Ovary (tissue), 9 donors: ENCODE results near the gene SNX9. TPM values are rescaled to one million over a fixed set of nuclear protein-coding genes. Genes with fewer than 3 reads are reported as not detected.
"Not testable (repeated sequence)": the region's sequence is repeated elsewhere in the genome, so short reads cannot be mapped to it uniquely, and the experiment has no call there.

ENCODE experiments used
- DNase-seq, 5 donors: peaks; one replicate each; pipeline ENCODE4 v3.0.0-alpha.2; 2019 to 2020
- H3K27ac ChIP-seq, 2 donors: fragments of 200-600 bp; one replicate each; pipeline versions ENCODE4 v1.5.1 to v1.8.0; 2019 to 2022
- H3K27me3 ChIP-seq: fragments of 200-600 bp; one replicate; pipeline ENCODE4 v1.8.0; 2022
- H3K36me3 ChIP-seq: fragments of 200-600 bp; sonication (generic); one replicate; pipeline ENCODE4 v1.5.1; 2019
- H3K4me1 ChIP-seq: one replicate; pipeline ENCODE4 v1.8.1; 2013; ENCODE audit warnings: mild to moderate bottlenecking, moderate library complexity; ENCODE audit not compliant: insufficient read depth
- H3K4me3 ChIP-seq: fragments of 200-600 bp; sonication (generic); one replicate; pipeline ENCODE4 v1.5.1; 2017
- H3K9me3 ChIP-seq, 2 donors: fragments of 200-600 bp in 1 of 2; sonication (generic) in 1 of 2; one replicate each; pipeline versions ENCODE4 v1.5.1 to v1.8.1; 2013 to 2019; ENCODE audit warnings: mild to moderate bottlenecking in 1 of 2, moderate library complexity in 1 of 2
- CTCF ChIP-seq, 3 donors: fragments of 450-650 bp in 2 of 3; fragments of 200-600 bp in 1 of 3; IDR thresholded peaks; one replicate each; pipeline versions ENCODE4 v1.5.1 to v1.8.0; 2016 to 2022; ENCODE audit warnings: antibody characterized with exemption in 3 of 3, mild to moderate bottlenecking in 1 of 3
- EP300 ChIP-seq: sonication (generic); formaldehyde crosslinking; IDR thresholded peaks from one replicate; pipeline ENCODE4 v1.6.1; 2017; ENCODE audit warnings: antibody characterized with exemption
- POLR2A ChIP-seq: fragments of 450-650 bp; IDR thresholded peaks from one replicate; pipeline ENCODE4 v1.6.1; 2017; ENCODE audit warnings: antibody characterized with exemption, mild to moderate bottlenecking, moderate library complexity
- WGBS, 3 donors: extraction: QIAGEN DNeasy Blood & Tissue Kit in 1 of 3; methylation state at CpG; one replicate each; pipeline versions ENCODE4 v1.1.5 to v1.1.7; 2013 to 2017; 5-methylcytosine and 5-hydroxymethylcytosine counted together
- intact Hi-C, 4 donors: fragments of 100-400 bp; cut with DNase I; formaldehyde crosslinking; loops; one replicate each; pipeline versions ENCODE4 v1.11.0 to v1.15.1; 2022 to 2023
- polyA plus RNA-seq, 2 donors: library from polyadenylated mRNA; stranded (reverse); fragments of 200-250 nt in 1 of 2; fragments of 350-450 nt in 1 of 2; fragmentation: Illumina TruSeq in 1 of 2; extraction: RNeasy Lipid Tissue Mini Kit (QIAGEN cat#74804) in 1 of 2; gene quantifications; one replicate each; pipeline ENCODE4 v1.2.3, GENCODE V29; 2013 to 2014
- total RNA-seq, 7 donors: library from RNA; depleted of rRNA in 2 of 7; stranded (reverse); fragments of >200 nt in 2 of 7; fragmentation: NEBNext Ultra II Directional in 3 of 7; extraction: Animal tissue kit (Norgen Biotek cat#: 25700) in 3 of 7; gene quantifications; one replicate each; pipeline versions ENCODE4 v1.1.0 to v1.2.4, GENCODE V29; 2016 to 2023
- donor health status: DM: no; HTN: no; CAD: no; lungs with moderate emphysema.
- donor health status: DM: no; HTN: no; CAD: no.
- donor health status: Bipolar disorder and iron deficiency.
- donor health status: DM: yes; HTN: yes; CAD: no.
- donor health status: DM: no; HTN: no; CAD: no.
- donor health status: DM: yes; HTN: yes; CAD: no.

SNX9 gene
- total and polyA plus RNA-seq, 9 donors, result 31.2 to 48.0 (median 38.7) TPM

GRCh38 chr6:157840261-157840660, 17.2 kb downstream of the SNX9 start:
- DNase-seq, result no peak
- no peak for TF ChIP-seq CTCF (IDR thresholded peaks at IDR 0.05)
- TF ChIP-seq EP300, result no peak
- no peak for TF ChIP-seq POLR2A
- intact Hi-C loops, result no loop called here
- WGBS, 3 donors, result 58 to 72% (median 70%) methylated on average over 2 of the region's 2 CpGs
- H3K36me3 ChIP-seq, result no peaks in the 10 kb centered on the region
- H3K27me3 ChIP-seq, result no peaks in the 10 kb centered on the region
- peaks cover 13% of the 10 kb centered on the region for H3K4me1 ChIP-seq
- no peak overlapping the region for H3K4me3 ChIP-seq
- H3K27ac ChIP-seq, result no peak overlapping the region
- no peaks in the 10 kb centered on the region for H3K9me3 ChIP-seq

- no peaks in the 10 kb centered on the region for H3K27me3 ChIP-seq
- no peak overlapping the region for H3K27ac ChIP-seq
- WGBS, 3 donors, result 66 to 71% (median 68%) methylated on average over 6 of the region's 6 CpGs
- H3K4me3 ChIP-seq, result no peak overlapping the region
- TF ChIP-seq EP300 (no peak), POLR2A (no peak), CTCF (IDR thresholded peaks at IDR 0.05) (no peak)
- intact Hi-C loops, result no loop called here
- peaks cover 11% of the 10 kb centered on the region for H3K4me1 ChIP-seq
- H3K36me3 ChIP-seq, result no peaks in the 10 kb centered on the region
- no peak for DNase-seq
- no peaks in the 10 kb centered on the region for H3K9me3 ChIP-seq
Observed at GRCh38 chr6:157840776-157841175, 17.7 kb downstream of the SNX9 start.

- intact Hi-C loops, result no loop called here
- no peak overlapping the region for H3K4me3 ChIP-seq
- peaks cover 13% of the 10 kb centered on the region for H3K4me1 ChIP-seq
- TF ChIP-seq CTCF (IDR thresholded peaks at IDR 0.05), result no peak
- no peak for TF ChIP-seq POLR2A
- TF ChIP-seq EP300, result no peak
- 54 to 64% (median 62%) methylated on average over 2 of the region's 2 CpGs for WGBS, 3 donors
- no peaks in the 10 kb centered on the region for H3K36me3 ChIP-seq
- DNase-seq, result no peak
- H3K27ac ChIP-seq, result no peak overlapping the region
- H3K27me3 ChIP-seq, result no peaks in the 10 kb centered on the region
- H3K9me3 ChIP-seq, result no peaks in the 10 kb centered on the region
Observed at GRCh38 chr6:157841211-157841840, 18.3 kb downstream of the SNX9 start.

- no peak for TF ChIP-seq CTCF (IDR thresholded peaks at IDR 0.05)
- 95 to 98% (median 97%) methylated on average over 4 of the region's 4 CpGs for WGBS, 3 donors
- H3K4me3 ChIP-seq, result no peak overlapping the region
- H3K27ac ChIP-seq, result no peak overlapping the region
- intact Hi-C loops, result no loop called here
- no peaks in the 10 kb centered on the region for H3K36me3 ChIP-seq
- H3K9me3 ChIP-seq, result no peaks in the 10 kb centered on the region
- H3K27me3 ChIP-seq, result no peaks in the 10 kb centered on the region
- no peak for DNase-seq
- peaks cover 13% of the 10 kb centered on the region for H3K4me1 ChIP-seq
Observed at GRCh38 chr6:157842212-157842611, 19.2 kb downstream of the SNX9 start.

- not testable (repeated sequence) for H3K36me3 ChIP-seq
Observed at GRCh38 chr6:157844196-157844595, 21.1 kb downstream of the SNX9 start.

More at GRCh38 chr6:157844196-157844595, 21.1 kb downstream of the SNX9 start:
- intact Hi-C loops, H3K9me3 ChIP-seq, H3K27ac ChIP-seq, DNase-seq, H3K27me3 ChIP-seq, H3K4me3 ChIP-seq: not testable (repeated sequence)
- peaks cover 15% of the 10 kb centered on the region for H3K4me1 ChIP-seq
- 92 to 99% (median 97%) methylated on average over 3 of the region's 3 CpGs for WGBS, 3 donors
